HEK293 (cell line): ENCODE data around the gene PDLIM7.

Experiments
- CTCF ChIA-PET: fragments of 350-600 bp; formaldehyde crosslinking; extraction: SDS; loops from one replicate; lab custom pipeline; 2021; ENCODE audit warnings: antibody characterized with exemption; lab: Yijun Ruan, JAX
- POLR2A ChIA-PET: fragments of 300-600 bp; formaldehyde crosslinking; extraction: SDS; loops from one replicate; lab custom pipeline; 2020; ENCODE audit warnings: antibody characterized with exemption, inconsistent platforms; lab: Yijun Ruan, JAX
- H3K27ac ChIP-seq: fragments of 200-500 bp; sonication (Bioruptor generic); 2 replicates; pipeline ENCODE4 v1.5.1; 2014; ENCODE audit warnings: low read depth, low read length, control low read depth, inconsistent platforms; ENCODE audit errors: extremely low read depth
- H3K36me3 ChIP-seq, 2 experiments: fragments of 200-500 bp in 1 of 2; sonication (Bioruptor generic) in 1 of 2; 1 replicate in 1 of 2; 2 replicates in 1 of 2; pipeline ENCODE4 v1.5.1; 2014 to 2017; ENCODE audit warnings: inconsistent platforms in 2 of 2, low read length in 2 of 2; ENCODE audit not compliant: control insufficient read depth in 2 of 2, insufficient read depth in 1 of 2
- H3K4me1 ChIP-seq: fragments of 200-500 bp; sonication (Bioruptor generic); 2 replicates; pipeline ENCODE4 v1.5.1; 2014; ENCODE audit warnings: mild to moderate bottlenecking, low read length, inconsistent platforms; ENCODE audit not compliant: control insufficient read depth, insufficient read depth
- H3K4me3 ChIP-seq: 2 replicates; pipeline ENCODE4 v1.5.1; 2011; ENCODE audit warnings: low read depth, mild to moderate bottlenecking, control low read depth, low read length, moderate library complexity
- H3K9me3 ChIP-seq: fragments of 200-500 bp; sonication (Bioruptor generic); 2 replicates; pipeline ENCODE4 v1.5.1; 2014; ENCODE audit warnings: low read depth, low read length, inconsistent platforms; ENCODE audit not compliant: control insufficient read depth, insufficient read depth
- KLF9 ChIP-seq: fragments of 450-650 bp; formaldehyde crosslinking; IDR thresholded peaks from 2 replicates; pipeline ENCODE4 v1.5.1; 2016; ENCODE audit warnings: missing biosample characterization, missing genetic modification characterization, low read depth
- OVOL3 ChIP-seq: fragments of 450-650 bp; formaldehyde crosslinking; IDR thresholded peaks from 2 replicates; pipeline ENCODE4 v1.5.1; 2016; ENCODE audit warnings: missing biosample characterization, missing genetic modification characterization
- ZBTB44 ChIP-seq: fragments of 450-650 bp; IDR thresholded peaks from 2 replicates; pipeline ENCODE4 v1.5.1; 2018; ENCODE audit warnings: missing biosample characterization, mild to moderate bottlenecking, missing genetic modification characterization
- ZFP69B ChIP-seq: fragments of 450-650 bp; formaldehyde crosslinking; IDR thresholded peaks from 2 replicates; pipeline ENCODE4 v1.5.1; 2016; ENCODE audit warnings: missing biosample characterization, missing genetic modification characterization
- ZIC2 ChIP-seq: fragments of 450-650 bp; formaldehyde crosslinking; IDR thresholded peaks from 2 replicates; pipeline ENCODE4 v1.5.1; 2016; ENCODE audit warnings: missing biosample characterization, missing genetic modification characterization
- ZNF114 ChIP-seq: fragments of 450-650 bp; formaldehyde crosslinking; IDR thresholded peaks from 2 replicates; pipeline ENCODE4 v1.5.0; 2017; ENCODE audit warnings: missing biosample characterization, missing genetic modification characterization
- ZNF138 ChIP-seq: fragments of 450-650 bp; formaldehyde crosslinking; IDR thresholded peaks from 2 replicates; pipeline ENCODE4 v1.5.1; 2016; ENCODE audit warnings: missing biosample characterization, missing genetic modification characterization, borderline replicate concordance
- ZNF211 ChIP-seq: fragments of 450-650 bp; formaldehyde crosslinking; IDR thresholded peaks from 2 replicates; pipeline ENCODE4 v1.5.1; 2016; ENCODE audit warnings: low read depth, missing biosample characterization, missing genetic modification characterization
- ZNF24 ChIP-seq: fragments of 450-650 bp; formaldehyde crosslinking; IDR thresholded peaks from 2 replicates; pipeline ENCODE4 v1.5.1; 2016; ENCODE audit warnings: missing biosample characterization, missing genetic modification characterization
- ZNF398 ChIP-seq: fragments of 450-650 bp; formaldehyde crosslinking; IDR thresholded peaks from 2 replicates; pipeline ENCODE4 v1.5.1; 2017; ENCODE audit warnings: missing biosample characterization, missing genetic modification characterization
- ZNF501 ChIP-seq: fragments of 450-650 bp; formaldehyde crosslinking; IDR thresholded peaks from 2 replicates; pipeline ENCODE4 v1.5.1; 2016; ENCODE audit warnings: missing biosample characterization, missing genetic modification characterization
- ZNF514 ChIP-seq: fragments of 450-650 bp; formaldehyde crosslinking; IDR thresholded peaks from 2 replicates; pipeline ENCODE4 v1.5.1; 2016; ENCODE audit warnings: missing biosample characterization, missing genetic modification characterization
- ZNF530 ChIP-seq: fragments of 450-650 bp; formaldehyde crosslinking; IDR thresholded peaks from 2 replicates; pipeline ENCODE4 v1.5.1; 2016; ENCODE audit warnings: low read depth, missing biosample characterization, missing genetic modification characterization
- ZNF571 ChIP-seq: fragments of 450-650 bp; formaldehyde crosslinking; IDR thresholded peaks from 2 replicates; pipeline ENCODE4 v1.5.0; 2017; ENCODE audit warnings: missing biosample characterization, missing genetic modification characterization
- ZNF639 ChIP-seq: fragments of 450-650 bp; formaldehyde crosslinking; IDR thresholded peaks from 2 replicates; pipeline ENCODE4 v1.5.1; 2016; ENCODE audit warnings: missing biosample characterization, missing genetic modification characterization
- ZNF664 ChIP-seq: fragments of 450-650 bp; formaldehyde crosslinking; IDR thresholded peaks from 2 replicates; pipeline ENCODE4 v1.5.1; 2016; ENCODE audit warnings: missing biosample characterization, missing genetic modification characterization
- ZNF670 ChIP-seq: fragments of 450-650 bp; formaldehyde crosslinking; IDR thresholded peaks from 2 replicates; pipeline ENCODE4 v1.5.1; 2016; ENCODE audit warnings: missing biosample characterization, missing genetic modification characterization, low read depth
- ZNF692 ChIP-seq: fragments of 450-650 bp; formaldehyde crosslinking; IDR thresholded peaks from 2 replicates; pipeline ENCODE4 v1.5.1; 2016; ENCODE audit warnings: missing biosample characterization, missing genetic modification characterization
- ZNF792 ChIP-seq: fragments of 450-650 bp; formaldehyde crosslinking; IDR thresholded peaks from 2 replicates; pipeline ENCODE4 v1.5.1; 2016; ENCODE audit warnings: missing biosample characterization, missing genetic modification characterization
- ZNF830 ChIP-seq: fragments of 450-650 bp; IDR thresholded peaks from 2 replicates; pipeline ENCODE4 v1.5.0; 2018; ENCODE audit warnings: missing biosample characterization, missing genetic modification characterization, low read depth, mild to moderate bottlenecking, moderate library complexity
- ZSCAN18 ChIP-seq: fragments of 450-650 bp; formaldehyde crosslinking; IDR thresholded peaks from 2 replicates; pipeline ENCODE4 v1.5.1; 2016; ENCODE audit warnings: missing biosample characterization, missing genetic modification characterization
- TF ChIP-seq, protein P1 (sequence below): fragments of 450-650 bp; formaldehyde crosslinking; IDR thresholded peaks from 2 replicates; pipeline ENCODE4 v1.5.1; 2016; ENCODE audit warnings: missing biosample characterization, missing genetic modification characterization
- TF ChIP-seq, protein P2 (sequence below): fragments of 450-650 bp; formaldehyde crosslinking; IDR thresholded peaks from 2 replicates; pipeline ENCODE4 v1.5.0; 2017; ENCODE audit warnings: missing biosample characterization, missing genetic modification characterization, borderline replicate concordance

Gene PDLIM7

GRCh38 chr5:177516601-177517568, 19.5 kb upstream of the PDLIM7 start, which contains the start of gene DDX41:
DDX41 (minus strand) TSS chr5:177516961; CDS start chr5:177516945, 16 bp downstream.
- Histone ChIP-seq H3K4me3 (peak within 1 kb of the TSS; percentile 99), H3K9me3 (no peaks in the 10 kb centered on the region), H3K36me3 (peaks cover 6 to 71% of the 10 kb centered on the region in 2 experiments), H3K4me1 (no peaks in the 10 kb centered on the region; the same call in 1 of the 2 replicates), H3K27ac (peak within 1 kb of the TSS; percentile 62)
- POLR2A ChIA-PET, result interaction anchor here (0.5 to 2.8 kb wide), 11 partner anchors 10 to 168 kb away, joined by 3 to 22 read pairs (median 3); partner anchors contain the start of gene PDLIM7
- CTCF ChIA-PET, result interaction anchor here (1.5 to 2.0 kb wide), 4 partner anchors 14 to 208 kb away, joined by 4 to 15 read pairs (median 8); no protein-coding TSS in a partner anchor
- TF ChIP-seq ZNF514 (tag by site-specific recombination), result no peak
- peak; percentile 90 for TF ChIP-seq ZFP69B (tag by site-specific recombination)
- 0 out of 2 replicates have a peak, but pooled peaks have one; percentile 5 for TF ChIP-seq ZBTB44
- no peak for TF ChIP-seq ZNF792
- peak; percentile 91 for TF ChIP-seq ZNF501 (tag by site-specific recombination)
- no peak for TF ChIP-seq ZNF530 (tag by site-specific recombination)
- TF ChIP-seq OVOL3 (tag by site-specific recombination), result peak; percentile 52; the same call in 1 of the 2 replicates
- peak; percentile 94 for TF ChIP-seq ZNF639
- no peak for TF ChIP-seq ZNF211 (tag by site-specific recombination)
- no peak for TF ChIP-seq ZNF138 (tag by site-specific recombination)
- no peak for TF ChIP-seq ZNF571
- no peak for TF ChIP-seq ZNF670 (tag by site-specific recombination)
- TF ChIP-seq ZNF114 (tag by site-specific recombination), result no peak
- TF ChIP-seq, protein P1, sequence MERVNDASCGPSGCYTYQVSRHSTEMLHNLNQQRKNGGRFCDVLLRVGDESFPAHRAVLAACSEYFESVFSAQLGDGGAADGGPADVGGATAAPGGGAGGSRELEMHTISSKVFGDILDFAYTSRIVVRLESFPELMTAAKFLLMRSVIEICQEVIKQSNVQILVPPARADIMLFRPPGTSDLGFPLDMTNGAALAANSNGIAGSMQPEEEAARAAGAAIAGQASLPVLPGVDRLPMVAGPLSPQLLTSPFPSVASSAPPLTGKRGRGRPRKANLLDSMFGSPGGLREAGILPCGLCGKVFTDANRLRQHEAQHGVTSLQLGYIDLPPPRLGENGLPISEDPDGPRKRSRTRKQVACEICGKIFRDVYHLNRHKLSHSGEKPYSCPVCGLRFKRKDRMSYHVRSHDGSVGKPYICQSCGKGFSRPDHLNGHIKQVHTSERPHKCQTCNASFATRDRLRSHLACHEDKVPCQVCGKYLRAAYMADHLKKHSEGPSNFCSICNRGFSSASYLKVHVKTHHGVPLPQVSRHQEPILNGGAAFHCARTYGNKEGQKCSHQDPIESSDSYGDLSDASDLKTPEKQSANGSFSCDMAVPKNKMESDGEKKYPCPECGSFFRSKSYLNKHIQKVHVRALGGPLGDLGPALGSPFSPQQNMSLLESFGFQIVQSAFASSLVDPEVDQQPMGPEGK (tag by site-specific recombination), result peak; percentile 54; the same call in 1 of the 2 replicates
- TF ChIP-seq ZNF692 (tag by site-specific recombination), result peak; percentile 93
- TF ChIP-seq ZNF664 (tag by site-specific recombination), result no peak
- peak; percentile 98 for TF ChIP-seq KLF9 (tag by site-specific recombination)
- TF ChIP-seq ZSCAN18, result no peak
- peak; percentile 90 for TF ChIP-seq ZNF24
- TF ChIP-seq, protein P2, sequence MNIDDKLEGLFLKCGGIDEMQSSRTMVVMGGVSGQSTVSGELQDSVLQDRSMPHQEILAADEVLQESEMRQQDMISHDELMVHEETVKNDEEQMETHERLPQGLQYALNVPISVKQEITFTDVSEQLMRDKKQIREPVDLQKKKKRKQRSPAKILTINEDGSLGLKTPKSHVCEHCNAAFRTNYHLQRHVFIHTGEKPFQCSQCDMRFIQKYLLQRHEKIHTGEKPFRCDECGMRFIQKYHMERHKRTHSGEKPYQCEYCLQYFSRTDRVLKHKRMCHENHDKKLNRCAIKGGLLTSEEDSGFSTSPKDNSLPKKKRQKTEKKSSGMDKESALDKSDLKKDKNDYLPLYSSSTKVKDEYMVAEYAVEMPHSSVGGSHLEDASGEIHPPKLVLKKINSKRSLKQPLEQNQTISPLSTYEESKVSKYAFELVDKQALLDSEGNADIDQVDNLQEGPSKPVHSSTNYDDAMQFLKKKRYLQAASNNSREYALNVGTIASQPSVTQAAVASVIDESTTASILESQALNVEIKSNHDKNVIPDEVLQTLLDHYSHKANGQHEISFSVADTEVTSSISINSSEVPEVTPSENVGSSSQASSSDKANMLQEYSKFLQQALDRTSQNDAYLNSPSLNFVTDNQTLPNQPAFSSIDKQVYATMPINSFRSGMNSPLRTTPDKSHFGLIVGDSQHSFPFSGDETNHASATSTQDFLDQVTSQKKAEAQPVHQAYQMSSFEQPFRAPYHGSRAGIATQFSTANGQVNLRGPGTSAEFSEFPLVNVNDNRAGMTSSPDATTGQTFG (tag by site-specific recombination), result no peak
- TF ChIP-seq ZIC2, result peak; percentile 48
- TF ChIP-seq ZNF398 (tag by site-specific recombination), result no peak
- no peak for TF ChIP-seq ZNF830
